Posterior vena cava (tissue), 2 donors: ENCODE data around the gene FUBP1. TPM values are rescaled to one million over a fixed set of nuclear protein-coding genes. Genes with fewer than 3 reads are reported as not detected.
"Not testable (repeated sequence)": the region's sequence is repeated elsewhere in the genome, so short reads cannot be mapped to it uniquely, and the experiment has no call there.

ENCODE experiments used
- DNase-seq: peaks from one replicate; pipeline ENCODE4 v3.0.0-alpha.2; 2020; ENCODE audit warnings: low spot score
- intact Hi-C, 2 donors: fragments of 100-400 bp; cut with DNase I; formaldehyde crosslinking; loops; one replicate each; pipeline versions ENCODE4 v1.14.1 to v1.14.2; 2022 to 2023
- total RNA-seq, 2 donors: library from RNA; stranded (reverse); fragmentation: NEBNext Ultra II Directional; extraction: Animal tissue kit (Norgen Biotek cat#: 25700); gene quantifications; one replicate each; pipeline ENCODE4 v1.2.1, GENCODE V29; 2021
- donor health status: DM: yes; HTN: yes; CAD: no.
- donor health status: DM: yes; HTN: yes; CAD: no.

The FUBP1 gene
- total RNA-seq, 2 donors from 2014 or later, result 90.7 to 99.3 TPM

- intact Hi-C loops, result loop anchor here in 1 of 2 donors (10.0 kb wide), 1 partner anchor 231 kb away; no protein-coding TSS in a partner anchor
- DNase-seq, result no peak
These were observed 23.2 kb downstream of the FUBP1 start for GRCh38 chr1:77955709-77956108.

- no peak for DNase-seq
- intact Hi-C loops, result loop anchor here in 1 of 2 donors (10.0 kb wide), 1 partner anchor 230 kb away; no protein-coding TSS in a partner anchor
These were observed 24.4 kb downstream of the FUBP1 start for GRCh38 chr1:77954521-77954920.

DNA sequence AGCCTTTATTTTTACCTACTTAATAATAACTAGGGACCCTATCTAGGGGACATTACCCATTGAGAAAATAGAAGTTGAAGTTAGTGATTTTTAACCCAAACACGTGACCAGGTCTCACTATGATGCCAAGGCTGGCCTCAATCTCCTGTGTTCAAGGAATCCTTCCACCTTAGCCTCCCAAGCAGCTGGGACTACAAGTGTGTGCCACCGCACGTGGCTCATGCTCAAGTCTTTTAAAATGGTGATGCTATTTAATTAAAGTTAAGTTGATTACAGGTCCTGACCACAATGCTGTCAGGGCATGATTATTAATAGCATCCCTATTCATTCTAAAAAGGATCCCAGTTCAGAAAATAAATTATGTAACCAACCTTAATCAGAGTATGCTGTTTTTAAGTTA lies 25.0 kb downstream of the FUBP1 start:
- no peak for DNase-seq
- intact Hi-C loops, result loop anchor here in 1 of 2 donors (10.0 kb wide), 1 partner anchor 229 kb away; no protein-coding TSS in a partner anchor

DNA sequence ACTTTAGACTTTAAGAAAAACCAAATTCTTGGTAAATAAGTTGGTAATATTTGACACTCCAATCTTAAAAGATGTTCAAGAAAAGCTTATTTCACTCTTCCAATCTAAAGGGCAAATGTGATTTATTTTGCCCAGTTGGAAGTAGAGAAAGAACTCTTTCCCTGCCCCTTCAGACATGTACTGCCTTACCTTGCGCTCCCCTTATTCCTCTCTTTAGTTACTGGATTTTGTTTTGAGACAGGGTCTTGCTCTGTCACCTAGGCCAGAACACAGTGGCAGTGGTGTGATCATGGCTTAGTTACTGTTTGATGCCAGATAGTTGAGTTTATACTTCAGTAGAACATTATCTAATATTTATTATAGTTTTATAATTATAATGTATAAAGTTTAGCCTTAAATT lies 27.5 kb downstream of the FUBP1 start:
- intact Hi-C loops, result loop anchor here in 1 of 2 donors (10.0 kb wide), 1 partner anchor 227 kb away; no protein-coding TSS in a partner anchor
- no peak for DNase-seq

DNA sequence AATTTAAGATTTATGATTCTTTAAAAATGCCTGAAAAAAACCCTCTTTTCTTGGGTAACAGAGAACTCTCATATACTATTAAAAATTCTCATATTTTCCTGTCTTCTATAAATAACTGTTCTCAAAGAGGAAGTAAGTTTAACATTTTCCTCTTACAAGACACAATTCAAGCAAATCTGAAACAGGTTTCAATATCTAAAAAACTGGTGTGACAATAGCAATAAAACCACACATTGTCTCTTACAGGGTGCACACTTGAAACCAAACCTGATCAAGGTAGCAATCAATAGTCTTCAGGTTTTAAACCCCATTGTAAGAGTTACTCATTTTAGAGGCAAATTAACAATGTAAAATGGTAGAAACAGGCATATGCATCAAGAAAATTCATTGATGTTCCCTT lies 28.0 kb downstream of the FUBP1 start:
- intact Hi-C loops, result loop anchor here in 1 of 2 donors (10.0 kb wide), 1 partner anchor 226 kb away; no protein-coding TSS in a partner anchor
- no peak for DNase-seq

DNA sequence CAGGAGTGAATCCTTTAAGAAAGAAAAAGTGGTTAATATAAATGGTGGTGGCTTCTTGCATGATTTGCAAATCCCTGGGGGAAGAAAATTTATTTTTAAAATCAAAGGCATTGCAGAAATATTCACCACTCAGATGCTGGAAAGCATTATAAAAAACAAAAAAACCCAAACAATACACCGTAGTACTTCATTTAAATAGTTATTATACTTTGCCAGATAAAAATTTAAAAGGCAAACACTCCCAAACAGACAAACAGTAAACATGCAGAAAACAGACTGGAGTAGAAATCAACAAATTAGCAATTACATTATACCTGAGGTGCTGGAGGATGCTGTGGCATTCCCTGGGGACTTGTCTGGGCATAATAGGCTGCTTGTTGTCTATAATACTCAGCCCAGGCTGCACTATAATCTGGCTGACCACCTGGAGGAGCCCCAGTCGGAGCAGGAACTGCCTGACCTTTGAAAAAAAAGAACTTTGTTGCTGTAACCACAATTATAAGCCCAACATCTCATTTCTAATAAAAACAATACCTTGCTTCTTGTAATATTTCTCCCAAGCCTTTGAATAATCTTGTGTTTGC lies 29.9 kb downstream of the FUBP1 start:
- intact Hi-C loops, result no loop called here

DNA sequence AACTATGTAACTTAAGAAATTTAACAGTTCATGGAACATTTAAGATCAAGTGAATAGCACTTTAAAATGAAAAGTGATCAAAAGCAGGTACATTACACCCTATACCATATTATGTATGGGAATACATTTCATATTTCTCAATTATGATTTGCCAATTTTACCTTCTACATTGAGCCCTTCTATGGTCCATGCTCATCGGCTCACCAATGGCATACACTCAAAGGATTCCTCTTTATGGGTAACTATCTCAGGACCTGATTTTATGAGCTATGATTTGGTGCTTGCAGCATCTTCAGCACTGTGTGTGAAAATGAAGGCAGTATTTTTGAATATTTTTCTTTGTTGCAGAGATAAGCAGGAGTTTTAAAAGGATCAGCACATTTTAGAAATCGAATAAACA lies 33.5 kb downstream of the FUBP1 start:
- no peak for DNase-seq
- intact Hi-C loops, result no loop called here

More for the DNA sequence above, 29.9 kb downstream of the FUBP1 start:
- no peak for DNase-seq

- intact Hi-C loops, result no loop called here
- DNase-seq, result no peak
These were observed 36.3 kb downstream of the FUBP1 start for GRCh38 chr1:77942400-77943140.

- intact Hi-C loops, result no loop called here
- DNase-seq, result no peak
These were observed 37.8 kb downstream of the FUBP1 start for GRCh38 chr1:77940921-77941570.

DNA sequence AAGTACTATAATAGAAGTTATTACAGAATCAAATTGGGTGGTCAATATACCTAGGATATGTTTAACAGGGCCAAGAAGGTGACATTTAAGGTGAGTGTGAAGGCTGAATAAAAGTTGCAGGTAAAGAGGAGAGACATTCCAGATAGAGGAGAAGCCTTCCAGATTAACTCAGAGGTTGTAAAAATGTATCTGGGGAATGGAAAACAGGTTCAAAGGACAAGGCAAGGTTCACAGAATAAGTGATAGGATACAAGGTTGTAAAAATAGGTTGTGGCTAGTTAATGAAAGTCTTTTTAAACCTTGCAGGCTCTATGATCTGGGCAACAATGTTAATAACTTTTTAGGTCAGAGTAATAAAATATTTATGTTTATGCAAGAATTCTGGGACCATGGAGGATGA lies 40.2 kb downstream of the FUBP1 start:
- DNase-seq, result no peak
- intact Hi-C loops, result no loop called here

DNA sequence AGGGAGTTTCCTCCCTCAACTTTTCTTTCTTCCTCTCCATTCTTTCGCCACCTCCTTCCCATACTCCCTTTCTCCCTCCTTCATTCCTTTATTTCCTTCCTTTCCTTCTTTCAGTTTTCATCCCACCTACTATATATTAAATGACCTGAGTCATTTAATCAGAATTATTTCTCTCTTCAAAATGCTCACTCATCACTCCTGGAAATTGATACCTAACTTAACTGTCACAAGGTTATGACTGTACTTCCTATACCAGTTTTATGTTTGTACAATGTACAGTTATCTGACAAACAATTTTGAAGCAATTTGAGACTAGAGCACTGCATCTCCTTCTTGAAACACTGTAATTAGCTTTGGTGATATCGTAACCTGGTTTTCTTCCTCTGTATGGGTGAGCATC lies 49.1 kb downstream of the FUBP1 start:
- intact Hi-C loops, result no loop called here

GRCh38 chr1:77927414-77927813 lies 51.5 kb downstream of the FUBP1 start:
- DNase-seq, result no peak
- intact Hi-C loops, result no loop called here

More for the DNA sequence above, 49.1 kb downstream of the FUBP1 start:
- no peak for DNase-seq

GRCh38 chr1:77926561-77927357 lies 52.1 kb downstream of the FUBP1 start:
- intact Hi-C loops, result no loop called here
- no peak for DNase-seq

DNA sequence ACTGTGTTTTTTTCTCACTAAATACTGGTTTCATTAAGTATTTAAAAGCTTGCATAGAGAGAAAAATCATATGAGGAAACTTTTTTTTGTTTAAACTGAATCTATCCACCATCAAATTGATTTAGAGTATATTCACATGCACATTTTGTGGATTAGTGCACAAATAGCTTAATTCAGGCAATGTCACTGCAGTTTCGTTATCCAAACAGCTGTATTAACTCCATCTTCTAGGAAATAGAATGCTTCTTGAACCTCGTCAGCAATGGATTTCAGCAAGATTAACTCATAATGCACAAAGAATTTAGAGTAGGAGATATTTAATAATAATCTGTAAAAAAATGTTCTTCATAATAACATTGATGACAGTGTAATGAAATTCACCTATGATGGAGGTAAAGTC lies 52.9 kb downstream of the FUBP1 start:
- DNase-seq, result no peak
- intact Hi-C loops, result no loop called here

- intact Hi-C loops, result no loop called here
- DNase-seq, result no peak
These were observed 53.4 kb downstream of the FUBP1 start for GRCh38 chr1:77925518-77925917.

GRCh38 chr1:77918918-77919317 lies 60.0 kb downstream of the FUBP1 start:
- intact Hi-C loops, DNase-seq: not testable (repeated sequence)

DNA sequence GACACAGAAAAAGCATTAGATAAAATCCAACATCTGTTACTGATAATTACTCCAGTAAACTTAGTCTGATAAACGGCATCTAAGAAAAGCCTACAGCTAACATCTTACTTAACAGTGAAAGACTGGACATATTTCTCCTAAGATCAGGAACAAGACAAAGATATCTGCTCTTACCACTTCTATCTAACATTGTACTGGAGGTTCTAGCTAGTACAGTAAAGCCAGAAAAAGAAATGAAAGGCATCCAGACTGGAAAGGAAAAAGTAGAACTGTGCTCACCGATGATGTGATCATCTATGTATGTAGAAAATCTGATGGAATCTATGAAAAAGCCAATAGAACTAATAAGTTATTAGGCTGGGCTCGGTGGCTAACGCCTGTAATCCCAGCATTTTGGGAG lies 68.8 kb downstream of the FUBP1 start:
- DNase-seq, result no peak
- intact Hi-C loops, result no loop called here

GRCh38 chr1:77906624-77907023 lies 72.2 kb downstream of the FUBP1 start:
- DNase-seq, result no peak
- intact Hi-C loops, result no loop called here

DNA sequence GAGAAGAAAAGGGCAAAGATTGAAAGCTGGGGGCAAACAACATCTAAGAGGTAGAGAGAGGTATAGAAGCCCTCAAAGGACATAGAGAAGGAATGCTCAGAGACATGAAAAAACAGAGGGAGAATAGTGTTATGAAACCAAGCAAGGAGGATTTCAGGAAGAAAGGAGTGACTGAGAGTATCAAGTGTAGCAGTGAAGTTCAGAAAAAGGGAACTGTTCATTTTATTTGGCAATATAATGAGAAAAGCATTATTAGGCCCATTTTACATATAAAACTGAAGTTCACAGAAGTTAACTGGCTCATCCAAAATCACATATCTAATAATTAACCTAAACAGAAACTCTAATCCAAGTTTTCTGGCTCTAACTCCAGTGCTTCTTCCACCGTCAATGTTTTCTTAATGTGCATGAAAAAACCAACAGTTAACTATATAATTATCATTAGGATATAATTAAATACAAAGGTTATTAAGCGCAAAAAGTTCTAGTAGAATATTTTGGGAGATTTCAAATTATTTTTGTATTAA lies 72.8 kb downstream of the FUBP1 start:
- intact Hi-C loops, result no loop called here

More for the DNA sequence above, 72.8 kb downstream of the FUBP1 start:
- DNase-seq, result no peak
